GM23338 (cell line): ENCODE measurements around the gene NPY. TPM values are rescaled to one million over a fixed set of nuclear protein-coding genes. Genes with fewer than 3 reads are reported as not detected.
A peak's percentile ranks its signal among the peaks of the same experiment; 100 is the strongest.

Experiments used
- ATAC-seq: fragments of 200-7000 bp; cut with Tn5 transposase; 3 replicates; pipeline ENCODE4 v1.9.1; 2020
- DNase-seq: peaks from one replicate; pipeline ENCODE4 v3.0.0-alpha.2; 2015; ENCODE audit warnings: low spot score
- H2AFZ ChIP-seq: fragments of 200-600 bp; sonication (generic); 2 replicates; pipeline ENCODE4 v1.8.0; 2016; ENCODE audit warnings: antibody characterized with exemption, mild to moderate bottlenecking, moderate library complexity
- H3F3A ChIP-seq: fragments of 200-600 bp; sonication (generic); replicated peaks from 2 replicates; pipeline ENCODE4 v1.8.0; 2017; ENCODE audit warnings: antibody characterized with exemption, mixed run types, low read depth
- H3K27ac ChIP-seq: fragments of 200-600 bp; sonication (generic); 2 replicates; pipeline ENCODE4 v1.6.1; 2016; ENCODE audit warnings: low read depth
- H3K27me3 ChIP-seq: fragments of 200-600 bp; sonication (generic); 2 replicates; pipeline ENCODE4 v1.8.0; 2016; ENCODE audit warnings: mild to moderate bottlenecking, mixed run types, moderate library complexity; ENCODE audit not compliant: insufficient read depth
- H3K36me3 ChIP-seq: fragments of 200-600 bp; sonication (generic); 2 replicates; pipeline ENCODE4 v1.8.0; 2016; ENCODE audit warnings: mild to moderate bottlenecking; ENCODE audit not compliant: insufficient read depth
- H3K4me1 ChIP-seq: fragments of 200-600 bp; sonication (generic); 2 replicates; pipeline ENCODE4 v1.8.0; 2016; ENCODE audit warnings: mild to moderate bottlenecking, moderate library complexity; ENCODE audit not compliant: insufficient read depth
- H3K4me2 ChIP-seq: fragments of 200-600 bp; sonication (generic); 2 replicates; pipeline ENCODE4 v1.7.1; 2017; ENCODE audit warnings: mixed run types
- H3K4me3 ChIP-seq: fragments of 200-600 bp; sonication (generic); 2 replicates; pipeline ENCODE4 v1.6.1; 2016; ENCODE audit warnings: mixed run types
- H3K79me2 ChIP-seq: fragments of 200-600 bp; sonication (generic); replicated peaks from 2 replicates; pipeline ENCODE4 v1.8.0; 2017; ENCODE audit warnings: mild to moderate bottlenecking; ENCODE audit not compliant: insufficient read depth
- H3K9me2 ChIP-seq: fragments of 200-600 bp; sonication (generic); 2 replicates; pipeline ENCODE4 v1.8.0; 2017; ENCODE audit not compliant: insufficient read depth
- H4K20me1 ChIP-seq: fragments of 200-600 bp; sonication (generic); replicated peaks from 2 replicates; pipeline ENCODE4 v1.8.0; 2017; ENCODE audit warnings: mild to moderate bottlenecking; ENCODE audit not compliant: insufficient read depth
- H3K27ac Mint-ChIP-seq: 2 replicates; pipeline ENCODE4 v1.8.0; 2020; ENCODE audit warnings: inconsistent platforms, mild to moderate bottlenecking, moderate library complexity, mixed read lengths
- H3K27me3 Mint-ChIP-seq: 3 replicates; pipeline ENCODE4 v1.8.0; 2022; ENCODE audit warnings: low read depth, mild to moderate bottlenecking, moderate library complexity, mixed read lengths, inconsistent platforms; ENCODE audit not compliant: insufficient read depth, poor library complexity
- H3K36me3 Mint-ChIP-seq: 3 replicates; pipeline ENCODE4 v1.8.0; 2021; ENCODE audit warnings: low read depth, mild to moderate bottlenecking, inconsistent platforms, moderate library complexity, mixed read lengths
- H3K4me1 Mint-ChIP-seq: 3 replicates; pipeline ENCODE4 v1.8.0; 2020; ENCODE audit warnings: mild to moderate bottlenecking, inconsistent platforms, mixed read lengths
- H3K4me3 Mint-ChIP-seq: 3 replicates; pipeline ENCODE4 v1.8.0; 2021; ENCODE audit warnings: moderate library complexity, mild to moderate bottlenecking, inconsistent platforms, mixed read lengths
- H3K9me3 Mint-ChIP-seq: 3 replicates; pipeline ENCODE4 v1.8.0; 2020; ENCODE audit warnings: moderate library complexity, mild to moderate bottlenecking, inconsistent platforms, mixed read lengths
- CREB1 ChIP-seq: fragments of 250-450 bp; sonication (Bioruptor Pico); IDR thresholded peaks from 2 replicates; pipeline ENCODE4 v1.5.0; 2020; ENCODE audit warnings: low read depth, mild to moderate bottlenecking, moderate library complexity
- CTCF ChIP-seq, 2 experiments: fragments of 200-600 bp in 1 of 2; sonication (generic) in 1 of 2; conservative IDR thresholded peaks; 2 replicates each; pipeline versions ENCODE4 v1.5.1 to v1.6.1; 2016 to 2017; ENCODE audit warnings: antibody characterized with exemption in 2 of 2, low read depth in 2 of 2, mild to moderate bottlenecking in 2 of 2, moderate library complexity in 1 of 2
- ETS1 ChIP-seq: IDR thresholded peaks from 2 replicates; pipeline ENCODE4 v1.6.1; 2016; ENCODE audit warnings: antibody characterized with exemption
- EZH2 ChIP-seq: fragments of 200-600 bp; sonication (generic); IDR thresholded peaks from one replicate; pipeline ENCODE4 v1.8.0; 2017; ENCODE audit warnings: antibody characterized with exemption, mild to moderate bottlenecking, low read depth; ENCODE audit not compliant: unreplicated experiment
- EZH2phosphoT487 ChIP-seq: fragments of 200-600 bp; sonication (generic); IDR thresholded peaks from one replicate; pipeline ENCODE4 v1.8.1; 2018; ENCODE audit warnings: antibody characterized with exemption; ENCODE audit not compliant: unreplicated experiment
- JUNB ChIP-seq: IDR thresholded peaks from one replicate; pipeline ENCODE4 v1.6.1; 2016; ENCODE audit warnings: antibody characterized with exemption; ENCODE audit not compliant: unreplicated experiment
- NANOG ChIP-seq: IDR thresholded peaks from 2 replicates; pipeline ENCODE4 v1.6.1; 2016; ENCODE audit warnings: antibody characterized with exemption, borderline replicate concordance
- POLR2AphosphoS5 ChIP-seq: IDR thresholded peaks from 2 replicates; pipeline ENCODE4 v1.6.1; 2016; ENCODE audit warnings: antibody characterized with exemption, low read depth
- REST ChIP-seq: IDR thresholded peaks from one replicate; pipeline ENCODE4 v1.6.1; 2018; ENCODE audit warnings: antibody characterized with exemption; ENCODE audit not compliant: unreplicated experiment
- STAT1 ChIP-seq: IDR thresholded peaks from one replicate; pipeline ENCODE4 v1.6.1; 2016; ENCODE audit warnings: antibody characterized with exemption; ENCODE audit not compliant: unreplicated experiment
- ZNF114 ChIP-seq: fragments of 250-450 bp; sonication (Bioruptor Pico); IDR thresholded peaks from 2 replicates; pipeline ENCODE4 v1.5.0; 2020; ENCODE audit warnings: mild to moderate bottlenecking, moderate library complexity
- ZNF331 ChIP-seq: fragments of 250-450 bp; sonication (Bioruptor Pico); IDR thresholded peaks from 2 replicates; pipeline ENCODE4 v1.5.0; 2020; ENCODE audit warnings: low read depth, mild to moderate bottlenecking, moderate library complexity
- ZNF462 ChIP-seq: fragments of 250-450 bp; sonication (Bioruptor Pico); IDR thresholded peaks from 2 replicates; pipeline ENCODE4 v1.5.0; 2020; ENCODE audit warnings: mild to moderate bottlenecking, moderate library complexity
- polyA plus RNA-seq: library from polyadenylated mRNA; unstranded; fragments of >200 nt; fragmentation: Nextera tagmentation; extraction: Ambion mirVana; gene quantifications from 2 replicates; pipeline ENCODE4 v1.2.1, GENCODE V29; 2016
- total RNA-seq: library from RNA; depleted of rRNA; stranded (reverse); fragments of >200 nt; shearing (Covaris generic); gene quantifications from 2 replicates; pipeline ENCODE4 v1.2.3, GENCODE V29; 2014

The NPY gene
- total and polyA plus RNA-seq, 2 experiments from 2014 or later = 7.0 TPM; not detected in 1

- Mint-ChIP-seq H3K27me3 (peaks cover 10% of the 10 kb centered on the region), H3K9me3 (peaks cover 6% of the 10 kb centered on the region; the same call in 2 of the 3 replicates), H3K4me1 (peaks cover 36% of the 10 kb centered on the region), H3K4me3 (no peak overlapping the region), H3K27ac (no peak overlapping the region), H3K36me3 (peaks cover 27% of the 10 kb centered on the region)
- Histone ChIP-seq H3K4me2 (peak overlapping the region; percentile 67), H3K4me3 (peak overlapping the region; percentile 19), H3K79me2 (0 out of 2 replicates have a peak, but pooled peaks cover 3% of the 10 kb centered on the region), H3F3A (no peaks in the 10 kb centered on the region), H3K9me2 (0 out of 2 replicates have a peak, but pooled peaks cover 1% of the 10 kb centered on the region), H3K36me3 (no peaks in the 10 kb centered on the region), H3K27ac (no peak overlapping the region), H3K27me3 (peaks cover 45% of the 10 kb centered on the region), H2AFZ (no peak overlapping the region), H3K4me1 (peaks cover 30% of the 10 kb centered on the region), H4K20me1 (no peaks in the 10 kb centered on the region; the same call in 1 of the 2 replicates)
- DNase-seq (peak; percentile 34), ATAC-seq (peak; percentile 17; the same call in 2 of the 3 replicates)
- TF ChIP-seq ZNF462 = no peak
- TF ChIP-seq REST = no peak
- TF ChIP-seq CREB1 (CRISPR knock-in tag) = no peak
- TF ChIP-seq JUNB = no peak
- no peak for TF ChIP-seq NANOG
- TF ChIP-seq ZNF331 (CRISPR knock-in tag) = no peak
- no peak for TF ChIP-seq EZH2phosphoT487
- TF ChIP-seq POLR2AphosphoS5 = no peak
- no peak for TF ChIP-seq EZH2
- no peak for TF ChIP-seq STAT1
- no peak for TF ChIP-seq CTCF (conservative IDR thresholded peaks at IDR 0.05; ENCODE audit: low read depth in 2 of 2)
- no peak for TF ChIP-seq ETS1
- TF ChIP-seq ZNF114 (CRISPR knock-in tag) = no peak
Measured at GRCh38 chr7:24336461-24336860, 52.5 kb downstream of the NPY start.
